Ovary (tissue), 9 donors: ENCODE measurements around the gene LRP10. TPM values are rescaled to one million over a fixed set of nuclear protein-coding genes. Genes with fewer than 3 reads are reported as not detected.

ENCODE experiments used
- DNase-seq, 5 donors: peaks; one replicate each; pipeline ENCODE4 v3.0.0-alpha.2; 2019 to 2020
- H3K27ac ChIP-seq, 2 donors: fragments of 200-600 bp; one replicate each; pipeline versions ENCODE4 v1.5.1 to v1.8.0; 2019 to 2022
- H3K27me3 ChIP-seq: fragments of 200-600 bp; one replicate; pipeline ENCODE4 v1.8.0; 2022
- H3K36me3 ChIP-seq: fragments of 200-600 bp; sonication (generic); one replicate; pipeline ENCODE4 v1.5.1; 2019
- H3K4me1 ChIP-seq: one replicate; pipeline ENCODE4 v1.8.1; 2013; ENCODE audit warnings: mild to moderate bottlenecking, moderate library complexity; ENCODE audit not compliant: insufficient read depth
- H3K4me3 ChIP-seq: fragments of 200-600 bp; sonication (generic); one replicate; pipeline ENCODE4 v1.5.1; 2017
- H3K9me3 ChIP-seq, 2 donors: fragments of 200-600 bp in 1 of 2; sonication (generic) in 1 of 2; one replicate each; pipeline versions ENCODE4 v1.5.1 to v1.8.1; 2013 to 2019; ENCODE audit warnings: mild to moderate bottlenecking in 1 of 2, moderate library complexity in 1 of 2
- EP300 ChIP-seq: sonication (generic); formaldehyde crosslinking; IDR thresholded peaks from one replicate; pipeline ENCODE4 v1.6.1; 2017; ENCODE audit warnings: antibody characterized with exemption
- POLR2A ChIP-seq: fragments of 450-650 bp; IDR thresholded peaks from one replicate; pipeline ENCODE4 v1.6.1; 2017; ENCODE audit warnings: antibody characterized with exemption, mild to moderate bottlenecking, moderate library complexity
- WGBS, 3 donors: extraction: QIAGEN DNeasy Blood & Tissue Kit in 1 of 3; methylation state at CpG; one replicate each; pipeline versions ENCODE4 v1.1.5 to v1.1.7; 2013 to 2017; 5-methylcytosine and 5-hydroxymethylcytosine counted together
- intact Hi-C, 4 donors: fragments of 100-400 bp; cut with DNase I; formaldehyde crosslinking; loops; one replicate each; pipeline versions ENCODE4 v1.11.0 to v1.15.1; 2022 to 2023
- polyA plus RNA-seq, 2 donors: library from polyadenylated mRNA; stranded (reverse); fragments of 200-250 nt in 1 of 2; fragments of 350-450 nt in 1 of 2; fragmentation: Illumina TruSeq in 1 of 2; extraction: RNeasy Lipid Tissue Mini Kit (QIAGEN cat#74804) in 1 of 2; gene quantifications; one replicate each; pipeline ENCODE4 v1.2.3, GENCODE V29; 2013 to 2014
- total RNA-seq, 7 donors: library from RNA; depleted of rRNA in 2 of 7; stranded (reverse); fragments of >200 nt in 2 of 7; fragmentation: NEBNext Ultra II Directional in 3 of 7; extraction: Animal tissue kit (Norgen Biotek cat#: 25700) in 3 of 7; gene quantifications; one replicate each; pipeline versions ENCODE4 v1.1.0 to v1.2.4, GENCODE V29; 2016 to 2023
- TF ChIP-seq, protein P1 (sequence below), 3 donors: fragments of 450-650 bp in 2 of 3; fragments of 200-600 bp in 1 of 3; IDR thresholded peaks; one replicate each; pipeline versions ENCODE4 v1.5.1 to v1.8.0; 2016 to 2022; ENCODE audit warnings: antibody characterized with exemption in 3 of 3, mild to moderate bottlenecking in 1 of 3
- donor health status: DM: no; HTN: no; CAD: no; lungs with moderate emphysema.
- donor health status: DM: no; HTN: no; CAD: no.
- donor health status: Bipolar disorder and iron deficiency.
- donor health status: DM: yes; HTN: yes; CAD: no.
- donor health status: DM: no; HTN: no; CAD: no.
- donor health status: DM: yes; HTN: yes; CAD: no.

The LRP10 gene
- total and polyA plus RNA-seq, 9 donors: 32.4 to 122 (median 94.0) TPM

DNA sequence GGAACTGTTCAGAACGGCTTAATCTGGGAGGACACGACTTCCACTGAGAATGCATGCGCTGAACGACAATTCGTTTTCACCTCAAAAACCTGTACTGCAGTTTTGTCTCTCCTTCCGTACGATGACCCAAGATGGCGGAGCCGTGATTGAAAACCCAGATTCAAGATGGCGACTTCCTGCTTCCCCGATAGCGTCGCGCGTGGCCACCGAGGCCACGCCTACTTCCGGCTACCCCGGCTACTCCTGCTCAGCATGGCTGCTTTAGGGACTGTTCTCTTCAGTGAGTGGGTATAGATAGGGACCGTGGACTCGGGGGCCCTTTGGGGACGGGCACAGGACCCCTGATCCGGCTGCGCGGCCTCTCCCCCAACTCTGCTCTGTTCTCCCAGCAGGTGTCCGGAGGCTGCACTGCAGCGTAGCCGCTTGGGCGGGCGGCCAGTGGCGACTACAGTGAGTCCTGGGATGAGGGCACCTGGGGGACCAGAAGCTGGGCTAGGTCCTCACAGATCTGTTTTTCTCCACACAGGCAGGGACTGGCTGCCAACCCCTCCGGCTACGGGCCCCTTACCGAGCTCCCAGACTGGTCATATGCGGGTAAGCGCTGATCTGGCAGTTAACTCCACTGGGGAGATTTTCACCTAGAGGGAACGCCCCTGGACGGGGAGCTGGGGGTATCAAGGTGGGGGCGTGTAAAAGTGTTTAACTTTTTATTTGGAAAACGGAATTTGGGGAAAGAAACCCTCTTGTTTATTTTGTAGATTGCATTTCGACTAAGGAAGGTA is 41.7 kb upstream of the LRP10 start, which contains the start of gene MRPL52:
Gene MRPL52 (plus strand): TSS at position 227 of the 782 bp plus-strand sequence. CDS start 26 bp downstream, at position 253.
- intact Hi-C loops: loop anchor here in 2 of 4 donors (10.0 kb wide), 2 partner anchors 245 to 255 kb away; partner anchors contain the start of gene DAD1 (in 1 of the 2)
- no peaks in the 10 kb centered on the region for H3K36me3 ChIP-seq
- H3K4me3 ChIP-seq: peak within 1 kb of the TSS; percentile 57
- DNase-seq: peak; percentile 85 to 92 (median 89)
- no peaks in the 10 kb centered on the region for H3K9me3 ChIP-seq
- TF ChIP-seq POLR2A: no peak
- TF ChIP-seq, protein P1, sequence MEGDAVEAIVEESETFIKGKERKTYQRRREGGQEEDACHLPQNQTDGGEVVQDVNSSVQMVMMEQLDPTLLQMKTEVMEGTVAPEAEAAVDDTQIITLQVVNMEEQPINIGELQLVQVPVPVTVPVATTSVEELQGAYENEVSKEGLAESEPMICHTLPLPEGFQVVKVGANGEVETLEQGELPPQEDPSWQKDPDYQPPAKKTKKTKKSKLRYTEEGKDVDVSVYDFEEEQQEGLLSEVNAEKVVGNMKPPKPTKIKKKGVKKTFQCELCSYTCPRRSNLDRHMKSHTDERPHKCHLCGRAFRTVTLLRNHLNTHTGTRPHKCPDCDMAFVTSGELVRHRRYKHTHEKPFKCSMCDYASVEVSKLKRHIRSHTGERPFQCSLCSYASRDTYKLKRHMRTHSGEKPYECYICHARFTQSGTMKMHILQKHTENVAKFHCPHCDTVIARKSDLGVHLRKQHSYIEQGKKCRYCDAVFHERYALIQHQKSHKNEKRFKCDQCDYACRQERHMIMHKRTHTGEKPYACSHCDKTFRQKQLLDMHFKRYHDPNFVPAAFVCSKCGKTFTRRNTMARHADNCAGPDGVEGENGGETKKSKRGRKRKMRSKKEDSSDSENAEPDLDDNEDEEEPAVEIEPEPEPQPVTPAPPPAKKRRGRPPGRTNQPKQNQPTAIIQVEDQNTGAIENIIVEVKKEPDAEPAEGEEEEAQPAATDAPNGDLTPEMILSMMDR (IDR thresholded peaks at IDR 0.05): no peak
- TF ChIP-seq EP300: peak; percentile 24
- H3K27me3 ChIP-seq: no peaks in the 10 kb centered on the region
- no peaks in the 10 kb centered on the region for H3K4me1 ChIP-seq
- WGBS, 3 donors: 0 to 1% (median 0%) methylated on average over 36 to 41 of the region's 41 CpGs
- peak within 1 kb of the TSS in 1 of 2 donors; percentile 15 for H3K27ac ChIP-seq

DNA sequence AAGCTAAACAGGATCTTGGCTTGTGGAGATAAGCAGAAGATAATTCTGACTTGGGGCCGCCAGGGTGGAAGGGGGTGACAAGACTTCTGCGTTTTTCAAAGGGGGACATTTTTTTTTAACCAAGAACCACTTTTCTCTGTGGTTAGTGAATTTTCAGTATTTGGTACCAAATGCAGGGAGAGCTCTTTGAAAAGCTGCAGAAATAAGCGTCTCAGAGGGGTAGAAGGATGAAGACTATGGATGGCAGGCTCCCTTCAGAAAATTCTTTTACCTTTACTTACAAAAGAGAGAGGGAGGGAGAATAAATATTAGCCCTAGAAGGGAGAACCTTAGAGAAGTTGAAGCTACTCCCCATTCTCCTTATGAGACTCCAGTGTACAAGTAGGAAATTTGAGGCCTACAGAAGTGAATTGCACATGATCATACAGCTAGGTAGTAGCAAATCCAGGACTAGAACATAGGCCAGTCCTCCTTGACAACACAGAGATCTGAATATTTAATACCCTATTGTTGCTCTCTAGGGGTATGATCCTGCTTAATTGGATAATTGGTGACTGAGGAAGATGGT is 41.0 kb upstream of the LRP10 start:
- Histone ChIP-seq H3K4me3 (peak overlapping the region; percentile 57), H3K4me1 (no peaks in the 10 kb centered on the region), H3K9me3 (no peaks in the 10 kb centered on the region), H3K27me3 (no peaks in the 10 kb centered on the region), H3K36me3 (no peaks in the 10 kb centered on the region), H3K27ac (no peak overlapping the region)
- DNase-seq: no peak
- 16 to 22% (median 18%) methylated on average over 3 of the region's 3 CpGs for whole genome bisulfite sequencing, 3 donors
- TF ChIP-seq, protein P1 (IDR thresholded peaks at IDR 0.05): no peak
- TF ChIP-seq EP300 (no peak), POLR2A (no peak)
- intact Hi-C loops: loop anchor here in 1 of 4 donors (10.0 kb wide), 1 partner anchor 246 kb away; the partner anchor contains the start of gene DAD1

DNA sequence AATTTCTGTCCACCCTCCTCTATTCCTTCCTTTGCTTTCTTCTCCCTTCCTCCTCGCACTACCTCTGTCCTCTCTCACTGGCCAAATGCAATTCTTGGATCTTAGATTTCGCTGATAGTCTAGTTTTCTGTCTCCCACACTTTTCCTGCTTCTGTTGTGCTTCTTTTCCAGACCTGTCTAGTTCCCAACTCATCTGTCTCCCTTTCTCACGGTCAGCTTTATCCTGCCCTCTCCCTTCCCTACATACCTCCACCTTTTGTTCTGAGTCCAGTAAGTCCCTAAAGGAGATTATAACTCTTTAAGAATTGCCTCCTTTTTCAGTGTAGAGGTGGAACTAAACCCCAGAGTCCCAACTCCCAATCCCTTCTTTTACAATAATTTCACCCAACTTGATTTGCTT is 36.0 kb upstream of the LRP10 start:
- TF ChIP-seq, protein P1 (IDR thresholded peaks at IDR 0.05): no peak
- TF ChIP-seq POLR2A (no peak), EP300 (no peak)
- Histone ChIP-seq H3K9me3 (no peaks in the 10 kb centered on the region), H3K4me1 (peaks cover 6% of the 10 kb centered on the region), H3K4me3 (no peak overlapping the region), H3K27ac (peak overlapping the region in 1 of 2 donors; percentile 96), H3K27me3 (no peaks in the 10 kb centered on the region), H3K36me3 (no peaks in the 10 kb centered on the region)
- intact Hi-C loops: loop anchor here in 1 of 4 donors (10.0 kb wide), 1 partner anchor 251 kb away; the partner anchor contains the start of gene DAD1
- DNase-seq: no peak
- WGBS, 3 donors: 61 to 73% (median 65%) methylated on average over 3 of the region's 3 CpGs

DNA sequence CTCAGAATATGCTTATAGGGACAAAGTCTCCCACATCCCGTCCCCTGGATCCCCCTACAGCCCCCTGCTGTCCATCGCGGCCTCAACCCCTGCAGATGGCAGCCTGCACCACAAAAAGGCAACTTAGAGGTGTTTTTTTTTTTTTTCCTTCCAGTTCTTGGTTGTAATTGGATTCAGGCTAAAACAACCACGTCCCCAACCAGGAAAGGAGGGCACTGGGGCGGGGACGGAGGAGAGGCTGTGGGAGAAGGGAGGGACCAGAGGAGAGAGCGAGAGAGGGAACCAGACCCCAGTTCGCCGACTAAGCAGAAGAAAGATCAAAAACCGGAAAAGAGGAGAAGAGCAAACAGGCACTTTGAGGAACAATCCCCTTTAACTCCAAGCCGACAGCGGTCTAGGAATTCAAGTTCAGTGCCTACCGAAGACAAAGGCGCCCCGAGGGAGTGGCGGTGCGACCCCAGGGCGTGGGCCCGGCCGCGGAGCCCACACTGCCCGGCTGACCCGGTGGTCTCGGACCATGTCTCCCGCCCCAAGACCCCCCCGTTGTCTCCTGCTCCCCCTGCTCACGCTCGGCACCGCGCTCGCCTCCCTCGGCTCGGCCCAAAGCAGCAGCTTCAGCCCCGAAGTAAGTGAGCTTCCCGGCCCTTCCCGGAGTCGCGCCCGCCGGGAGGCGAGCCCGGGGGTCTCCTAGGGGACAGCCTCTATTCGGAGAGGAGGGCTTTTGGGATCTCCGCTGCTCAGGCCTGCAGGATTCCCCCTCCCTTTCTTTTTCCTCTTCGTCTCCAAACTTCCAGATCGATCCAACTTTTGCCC is 35.0 kb upstream of the LRP10 start, which contains the start of gene MMP14:
Gene MMP14 (plus strand): TSS at position 285 of the 813 bp plus-strand sequence. CDS start 233 bp downstream, at position 518.
- Histone ChIP-seq H3K4me1 (peaks cover 8% of the 10 kb centered on the region), H3K27me3 (no peaks in the 10 kb centered on the region), H3K4me3 (peak within 1 kb of the TSS; percentile 96), H3K27ac (peak within 1 kb of the TSS; percentile 74 to 96), H3K9me3 (no peaks in the 10 kb centered on the region), H3K36me3 (no peaks in the 10 kb centered on the region)
- no peak for TF ChIP-seq EP300
- TF ChIP-seq, protein P1 (IDR thresholded peaks at IDR 0.05): peak in 2 of 3 donors; percentile 41 to 55
- peak; percentile 73 for TF ChIP-seq POLR2A
- intact Hi-C loops: loop anchor here in 3 of 4 donors (2.0 to 10.0 kb wide), 2 partner anchors 16 to 252 kb away; partner anchors contain the start of gene DAD1 (in 1 of the 3)
- WGBS, 3 donors: 0 to 1% (median 1%) methylated on average over 46 of the region's 46 CpGs
- DNase-seq: peak; percentile 80 to 86 (median 85)
